ENCODE data around the gene SLC8A2. TPM values are rescaled to one million over a fixed set of nuclear protein-coding genes. Genes with fewer than 3 reads are reported as not detected.

The SLC8A2 gene
- total and polyA plus RNA-seq, 2 of the 4 experiments (the other 2 are of a cell fraction) = 0.05 TPM; not detected in 1

- DNase-seq = no peak
- no peak overlapping the region for H2BK20ac ChIP-seq (ENCODE audit: low read depth, low read length)
- H3K36me3 ChIP-seq (ENCODE audit: control insufficient read depth, insufficient read depth, low read length) = peaks cover 27% of the 10 kb centered on the region
- H2AK9ac ChIP-seq (replicated peaks; ENCODE audit: low read depth, low read length, poor library complexity) = no peak overlapping the region
- intact Hi-C loops (cut with micrococcal nuclease) (no loop called here), dilution Hi-C loops (cut with HindIII; ENCODE audit: low sequenced_read_pairs, unreplicated experiment) (no loop called here), in situ Hi-C loops (cut with MboI; ENCODE audit: low sequenced_read_pairs) (no loop called here)
- 0 out of 2 replicates have a peak, but pooled peaks cover 6% of the 10 kb centered on the region for H3K9me1 ChIP-seq (ENCODE audit: insufficient read depth, low read length)
- CTCF ChIA-PET = no interaction called here
- no peak overlapping the region for H3K9ac ChIP-seq (ENCODE audit: low read depth, low read length)
- no peak overlapping the region for H4K5ac ChIP-seq (ENCODE audit: low read depth, low read length)
- no peak overlapping the region for H4K8ac ChIP-seq (ENCODE audit: low read depth in 2 of 2, low read length in 2 of 2)
- H3K9me3 ChIP-seq (ENCODE audit: control insufficient read depth, insufficient read depth, low read length) = no peaks in the 10 kb centered on the region
- no peaks in the 10 kb centered on the region for H3K4me1 ChIP-seq (ENCODE audit: control insufficient read depth, insufficient read depth, low read length)
- H3K4me3 ChIP-seq (ENCODE audit: insufficient read depth, low read depth, low read length) = no peak overlapping the region
- H3K27ac ChIP-seq (ENCODE audit: insufficient read depth, low read length) = no peak overlapping the region
- H3K18ac ChIP-seq (ENCODE audit: low read depth, low read length) = no peak overlapping the region
- no peak overlapping the region for H2BK15ac ChIP-seq (ENCODE audit: low read depth, low read length)
- no peak overlapping the region for H3K23ac ChIP-seq (ENCODE audit: low read depth, low read length)
- POLR2A ChIA-PET (ENCODE audit: unreplicated experiment) = no interaction called here
- 75% methylated on average over 2 of the region's 9 CpGs; no CpG with 5 or more reads in 1 of the 2 experiments for WGBS, 2 experiments (ENCODE audit: extremely low coverage in 2 of 2, insufficient read length in 1 of 2)
- H3K14ac ChIP-seq (replicated peaks; ENCODE audit: low read depth, low read length) = no peak overlapping the region
- no peak overlapping the region for H2BK120ac ChIP-seq (ENCODE audit: low read depth, low read length)
- no peak overlapping the region for H2AFZ ChIP-seq (replicated peaks; ENCODE audit: low read length, poor library complexity)
- H2BK5ac ChIP-seq (ENCODE audit: low read depth, low read length, poor library complexity, severe bottlenecking) = no peak overlapping the region
- H3K56ac ChIP-seq (ENCODE audit: extremely low read depth, insufficient read depth, low read length) = no peak overlapping the region
- BruUV-seq (replicated peaks) = no TSS peak
- H3K4ac ChIP-seq (ENCODE audit: low read depth, low read length) = no peak overlapping the region
- H3K4me2 ChIP-seq (ENCODE audit: low read depth, low read length) = no peak overlapping the region
- H4K91ac ChIP-seq (ENCODE audit: insufficient read depth, low read depth, low read length) = no peak overlapping the region
- H3K27me3 ChIP-seq (ENCODE audit: control insufficient read depth, insufficient read depth, low read length) = no peaks in the 10 kb centered on the region
- ATAC-seq (ENCODE audit: low read depth) = no peak
- no peaks in the 10 kb centered on the region for H3K79me1 ChIP-seq (ENCODE audit: low read depth in 1 of 2, low read length in 2 of 2)
- peaks cover 8% of the 10 kb centered on the region; the same call in 1 of the 2 replicates for H4K20me1 ChIP-seq (ENCODE audit: insufficient read depth, low read length)
- H2AK5ac ChIP-seq (ENCODE audit: low read depth, low read length) = no peak overlapping the region
- TF ChIP-seq POLR2A (IDR thresholded peaks at IDR 0.05; ENCODE audit: low read depth, low read length) = no peak
- TF ChIP-seq FOS (IDR thresholded peaks at IDR 0.05; ENCODE audit: low read depth, low read length) = no peak
- TF ChIP-seq MXI1 (IDR thresholded peaks at IDR 0.05; ENCODE audit: borderline replicate concordance, low read depth, low read length) = no peak
- TF ChIP-seq RAD21 (IDR thresholded peaks at IDR 0.05; ENCODE audit: low read length) = no peak
- TF ChIP-seq NFE2L2 (IDR thresholded peaks at IDR 0.05; ENCODE audit: low read depth, low read length) = no peak
- TF ChIP-seq USF2 (IDR thresholded peaks at IDR 0.05; ENCODE audit: low read depth, low read length) = no peak
- no peak for TF ChIP-seq MAZ (IDR thresholded peaks at IDR 0.05; ENCODE audit: borderline replicate concordance, low read depth, low read length)
- TF ChIP-seq CHD1 (IDR thresholded peaks at IDR 0.05; ENCODE audit: low read depth, low read length) = no peak
- TF ChIP-seq SMC3 (IDR thresholded peaks at IDR 0.05; ENCODE audit: low read depth, low read length) = no peak
- TF ChIP-seq BHLHE40 (IDR thresholded peaks at IDR 0.05; ENCODE audit: low read depth, low read length) = no peak
- TF ChIP-seq ELK1 (IDR thresholded peaks at IDR 0.05; ENCODE audit: borderline replicate concordance, low read depth, low read length) = no peak
- no peak for TF ChIP-seq RCOR1 (IDR thresholded peaks at IDR 0.05; ENCODE audit: insufficient replicate concordance, low read length)
- no peak for TF ChIP-seq MAFK (IDR thresholded peaks at IDR 0.05; ENCODE audit: low read depth, low read length)
- TF ChIP-seq CEBPB (IDR thresholded peaks at IDR 0.05; ENCODE audit: low read depth, low read length) = no peak
- TF ChIP-seq CTCF (conservative IDR thresholded peaks at IDR 0.05; ENCODE audit: low read depth, low read length) = no peak
Observed at GRCh38 chr19:47404334-47405196, 67.1 kb downstream of the SLC8A2 start.

Data from IMR-90 (cell line).